GM18519 (cell line): ENCODE measurements around the gene ITPR2.
"Not testable (repeated sequence)": the region's sequence is repeated elsewhere in the genome, so short reads cannot be mapped to it uniquely, and the experiment has no call there.

ENCODE experiments used
- ATAC-seq: cut with Tn5 transposase; IDR thresholded peaks from one replicate; pipeline ENCODE4 v1.9.1; 2021; ENCODE audit warnings: mild to moderate bottlenecking, moderate library complexity; ENCODE audit not compliant: unreplicated experiment, low FRiP score

The ITPR2 gene

DNA sequence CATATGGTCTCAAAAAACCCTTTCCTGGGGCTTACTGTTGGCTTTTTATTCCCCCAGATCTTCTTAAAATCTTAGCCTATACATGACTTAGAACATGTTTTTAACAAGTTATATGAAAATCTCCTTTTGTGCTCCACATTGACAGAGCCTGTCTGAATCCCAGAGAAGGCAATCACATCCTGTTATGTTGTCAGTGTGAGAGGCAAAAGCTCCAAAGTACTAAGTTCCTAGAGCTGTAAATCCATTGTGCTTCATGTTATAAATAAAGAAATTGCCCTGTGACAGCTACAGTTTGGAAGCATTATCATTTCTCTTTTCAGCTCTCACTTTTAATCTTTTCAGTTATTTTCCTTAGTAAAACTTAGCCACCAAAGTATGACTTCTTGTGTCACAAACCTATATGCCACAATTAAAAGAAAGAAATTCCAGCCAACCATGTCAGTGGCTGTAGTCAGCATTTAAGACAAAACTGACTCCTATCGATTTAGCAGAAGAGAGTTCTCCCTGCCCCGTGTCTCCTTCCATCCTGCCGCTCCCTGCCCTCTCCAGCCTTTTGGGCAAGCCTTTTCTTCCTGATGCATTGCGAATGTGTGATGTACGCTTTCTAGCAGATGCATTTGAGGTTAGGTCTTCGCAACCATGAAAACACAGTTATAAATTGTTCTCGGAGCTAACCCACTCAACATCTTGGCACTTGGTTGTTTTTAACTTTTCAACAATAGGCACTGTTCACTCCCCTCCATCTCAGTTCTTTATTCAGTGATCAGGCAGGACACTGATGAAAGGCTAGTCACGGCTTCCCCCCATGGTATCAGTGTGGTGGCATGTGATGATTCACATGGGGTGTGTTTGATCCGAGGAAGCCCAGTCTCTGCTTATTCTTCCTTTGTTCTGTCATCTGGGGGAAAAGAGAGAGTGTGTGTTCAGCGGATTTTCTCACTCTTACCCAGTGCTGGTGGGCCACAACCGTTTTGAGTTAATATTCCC lies 494.1 kb downstream of the ITPR2 start:
- no peak for ATAC-seq

DNA sequence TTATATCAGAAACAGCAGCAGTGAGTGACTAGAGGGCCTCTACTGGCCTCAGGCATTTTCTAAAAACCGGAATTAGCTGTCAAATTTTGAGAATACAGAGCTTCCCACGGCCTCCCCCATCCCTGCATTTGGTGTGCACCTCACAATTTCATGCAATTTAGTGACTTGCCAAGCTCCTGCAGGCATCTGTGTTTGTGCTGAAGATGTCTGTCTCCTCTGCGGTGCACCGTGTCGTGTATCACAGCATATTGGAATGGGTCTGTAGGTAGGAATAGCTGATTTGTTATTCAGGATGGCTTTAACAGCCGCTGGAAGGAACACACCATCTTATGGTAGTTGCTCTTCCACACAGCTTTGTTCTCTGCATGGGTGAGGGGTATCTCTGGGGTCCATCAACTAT lies 497.3 kb downstream of the ITPR2 start:
- no peak for ATAC-seq

DNA sequence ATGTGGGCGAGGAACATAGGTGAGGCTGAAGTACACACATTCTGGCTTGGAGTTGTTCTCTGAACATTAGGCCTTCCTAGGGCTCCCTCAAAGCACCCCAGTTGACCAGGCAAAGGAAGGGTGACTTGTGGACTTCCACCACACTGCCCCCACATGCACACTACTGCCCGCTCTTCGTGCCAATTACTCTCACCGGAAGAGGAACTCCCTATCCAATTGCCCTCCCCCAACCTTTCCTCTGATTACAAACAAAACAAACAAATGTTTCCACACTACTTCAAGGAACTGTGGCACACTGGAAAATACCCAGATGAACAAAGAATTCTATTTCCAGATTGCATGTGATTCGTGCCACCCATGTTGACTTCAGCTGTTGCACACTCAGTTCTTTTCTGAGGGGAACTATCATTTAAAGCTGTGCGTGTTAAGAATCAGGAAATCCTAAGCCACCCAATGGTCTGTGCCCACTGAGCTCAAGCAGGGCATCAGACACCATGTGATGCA lies 498.3 kb downstream of the ITPR2 start:
- no peak for ATAC-seq

DNA sequence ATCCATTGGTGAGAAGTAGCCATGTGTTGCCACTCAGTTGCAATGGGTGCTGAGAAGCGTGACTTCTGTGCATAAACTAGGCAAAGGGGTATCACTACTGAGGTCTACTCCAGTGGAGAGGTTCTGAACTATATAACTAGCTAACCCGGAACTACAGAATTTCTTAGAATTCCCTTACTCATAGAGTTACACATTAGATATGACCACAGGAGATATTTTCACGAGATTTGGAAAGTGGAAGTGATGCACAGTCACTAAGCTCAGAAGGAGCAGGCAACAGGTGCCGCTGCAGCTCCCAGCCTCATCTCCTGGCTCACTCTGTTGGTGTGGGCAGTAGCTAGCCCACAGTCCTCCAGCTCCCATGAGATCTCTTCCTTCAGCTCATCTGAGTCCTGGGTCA lies 501.0 kb downstream of the ITPR2 start:
- no peak for ATAC-seq

DNA sequence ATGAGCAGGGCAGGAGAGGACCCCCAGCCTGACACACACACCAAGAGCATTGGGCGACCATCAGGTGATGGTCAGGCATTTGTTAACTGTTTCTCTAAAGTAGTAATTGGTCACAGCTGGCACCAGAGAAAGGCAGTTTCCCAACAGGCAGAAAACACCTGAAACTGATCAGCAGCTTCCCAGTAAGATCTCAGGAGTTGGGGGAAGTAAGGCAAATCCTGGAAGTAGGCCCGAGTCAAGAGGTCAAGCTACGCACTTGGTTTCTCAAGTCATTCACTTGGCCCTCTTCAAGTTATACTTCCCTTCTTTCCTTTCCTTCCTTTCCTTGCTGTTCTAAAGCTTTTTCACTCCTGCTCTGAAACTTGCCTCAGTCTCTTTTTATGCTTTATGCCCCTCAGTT lies 501.9 kb downstream of the ITPR2 start:
- ATAC-seq: no peak

DNA sequence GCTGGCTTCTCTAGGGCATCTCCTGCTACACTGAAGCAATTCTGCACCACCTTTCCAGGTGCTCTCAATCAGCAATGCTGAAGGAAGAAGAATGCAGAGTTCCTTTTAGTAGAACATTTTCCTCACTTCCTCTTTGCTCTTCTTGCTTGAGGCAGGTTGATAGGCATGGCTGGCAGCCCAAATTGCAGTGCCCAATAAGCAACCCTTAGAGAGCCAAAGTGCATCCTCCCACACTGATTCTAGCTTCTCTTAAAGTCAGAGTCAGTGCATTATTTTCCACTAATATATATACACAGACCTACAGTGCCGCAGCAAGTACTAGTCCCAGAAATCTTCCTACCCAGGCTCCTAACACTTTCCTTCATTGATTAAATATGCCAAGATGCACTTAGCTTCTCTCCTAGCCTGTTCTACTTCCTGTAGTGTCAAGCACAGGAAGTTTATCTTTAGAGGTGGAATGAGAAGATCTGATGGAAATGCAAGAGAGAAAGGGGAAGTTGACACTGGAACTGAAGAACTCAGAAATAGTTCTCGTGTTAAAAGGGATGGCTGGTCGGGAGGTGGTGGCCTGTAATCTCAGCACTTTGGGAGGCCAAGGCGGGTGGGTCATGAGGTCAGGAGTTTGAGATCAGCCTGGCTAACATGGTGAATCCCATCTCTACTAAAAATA lies 504.9 kb downstream of the ITPR2 start:
- ATAC-seq: no peak

DNA sequence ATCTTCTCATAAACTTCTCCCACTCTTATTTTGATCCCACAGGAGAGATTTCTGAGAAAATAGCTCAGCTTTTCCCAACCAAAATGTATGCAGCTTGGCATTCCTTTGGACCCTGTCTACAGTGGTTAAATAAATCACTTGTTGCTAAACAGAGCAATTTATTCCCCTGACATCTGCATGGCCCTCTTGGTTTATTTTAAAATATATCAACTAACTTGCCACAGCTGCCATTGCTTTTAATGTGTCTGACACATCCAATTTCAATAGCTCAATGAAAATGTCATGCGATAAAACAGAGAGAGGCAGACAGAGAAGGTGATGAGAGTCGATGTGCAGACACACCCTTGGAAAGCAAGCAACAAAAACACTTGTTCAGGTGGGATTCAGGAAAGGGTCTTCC lies 509.3 kb downstream of the ITPR2 start:
- no peak for ATAC-seq

DNA sequence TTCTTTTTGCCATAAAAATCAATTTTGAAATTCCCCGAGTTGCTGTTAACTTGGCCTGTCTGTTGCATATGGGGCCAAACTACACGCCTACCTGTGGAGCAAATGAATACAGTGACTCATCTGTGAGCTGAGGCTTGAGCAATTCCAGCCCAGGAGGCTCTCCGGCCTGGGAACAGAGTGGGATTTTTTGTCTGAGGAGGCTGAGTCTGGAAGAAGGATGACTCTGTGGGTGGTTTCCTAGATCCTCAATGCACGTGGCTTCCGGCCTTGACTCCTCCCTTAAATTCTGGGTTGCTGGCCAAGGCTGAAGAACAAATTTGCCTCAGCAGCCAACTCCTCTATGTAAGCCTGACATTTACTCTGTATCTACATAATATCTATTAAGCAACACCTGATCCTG lies 513.5 kb downstream of the ITPR2 start:
- no peak for ATAC-seq

DNA sequence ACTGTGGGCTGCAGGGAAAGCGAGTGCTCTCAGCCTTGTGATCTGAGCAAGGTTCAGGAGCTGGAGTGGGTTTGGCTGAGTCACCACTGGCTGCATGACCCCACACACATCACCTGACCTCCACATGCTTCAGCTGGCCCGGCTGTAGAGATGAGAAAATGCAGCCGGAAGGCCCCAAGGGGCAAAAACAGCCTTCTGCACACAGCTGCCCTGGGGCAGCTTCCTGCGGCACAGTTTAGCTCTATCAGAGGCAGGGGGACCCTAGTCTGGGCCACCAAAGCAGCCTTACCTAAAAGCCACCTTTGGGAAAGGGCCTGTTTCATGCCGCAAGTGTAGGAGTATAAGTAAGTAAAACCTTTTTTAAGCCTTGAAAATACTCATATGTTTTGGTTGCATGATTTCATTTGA lies 514.3 kb downstream of the ITPR2 start:
- ATAC-seq: peak; percentile 73

DNA sequence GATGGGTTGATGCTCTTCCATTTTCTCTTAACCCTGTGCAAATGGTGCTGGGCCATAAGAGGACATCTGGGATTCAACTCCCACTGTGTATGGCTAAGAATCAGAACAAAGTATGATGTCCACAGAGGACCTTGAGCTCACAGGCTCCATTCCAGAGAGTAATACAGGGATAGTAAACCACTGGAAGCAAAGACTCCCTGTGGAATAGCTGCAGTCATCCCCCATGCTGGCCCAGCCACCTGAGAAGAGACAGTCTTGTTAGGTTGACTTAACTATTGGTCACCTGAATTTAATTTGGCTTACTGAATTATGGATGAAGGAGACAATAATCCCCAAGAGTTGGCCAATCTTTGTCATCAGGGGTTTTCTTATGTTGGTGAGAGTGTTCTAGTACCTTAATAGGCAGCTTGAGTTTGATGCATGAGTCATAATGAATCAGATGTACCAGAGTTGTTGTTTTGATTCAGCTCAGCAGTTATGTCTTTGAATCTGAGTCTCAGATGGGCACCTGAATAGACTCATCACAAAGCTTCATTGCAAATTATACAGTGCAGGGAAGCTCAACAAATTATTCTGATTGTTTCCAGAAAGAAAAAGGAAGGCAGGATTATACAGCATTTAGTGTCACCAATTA lies 514.9 kb downstream of the ITPR2 start:
- peak; percentile 77 for ATAC-seq

DNA sequence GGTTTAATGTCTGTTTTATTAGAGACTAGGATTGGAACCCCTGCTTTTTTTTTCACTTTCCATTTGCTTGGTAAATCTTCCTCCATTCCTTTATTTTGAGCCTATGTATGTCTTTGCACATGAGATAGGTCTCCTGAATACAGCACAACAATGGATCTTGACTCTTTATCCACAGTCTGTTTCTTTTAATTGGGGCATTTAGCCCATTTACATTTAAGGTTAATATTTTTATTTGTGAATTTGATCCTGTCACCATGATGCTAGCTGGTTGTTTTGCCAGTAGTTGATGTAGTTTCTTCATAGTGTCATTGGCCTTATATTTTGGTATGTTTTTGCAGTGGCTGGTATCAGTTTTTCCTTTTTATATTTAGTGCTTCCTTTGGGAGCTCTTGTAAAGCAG lies 518.9 kb downstream of the ITPR2 start:
- not testable (repeated sequence) for ATAC-seq

DNA sequence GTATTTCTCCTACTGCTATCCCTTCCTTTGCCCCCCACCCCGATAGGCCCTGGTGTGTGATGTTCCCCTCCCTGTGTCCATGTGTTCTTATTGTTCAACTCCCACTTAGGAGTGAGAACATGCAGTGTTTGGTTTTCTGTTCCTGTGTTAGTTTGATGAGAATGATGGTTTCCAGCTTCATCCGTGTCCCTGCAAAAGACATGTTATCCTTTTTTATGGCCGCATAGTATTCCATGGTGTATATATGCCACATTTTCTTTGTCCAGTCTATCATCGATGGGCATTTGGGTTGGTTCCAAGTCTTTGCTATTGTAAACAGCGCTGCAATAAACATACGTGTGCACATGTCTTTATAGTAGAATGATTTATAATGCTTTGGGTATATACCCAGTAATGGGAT lies 522.5 kb downstream of the ITPR2 start:
- ATAC-seq: not testable (repeated sequence)

DNA sequence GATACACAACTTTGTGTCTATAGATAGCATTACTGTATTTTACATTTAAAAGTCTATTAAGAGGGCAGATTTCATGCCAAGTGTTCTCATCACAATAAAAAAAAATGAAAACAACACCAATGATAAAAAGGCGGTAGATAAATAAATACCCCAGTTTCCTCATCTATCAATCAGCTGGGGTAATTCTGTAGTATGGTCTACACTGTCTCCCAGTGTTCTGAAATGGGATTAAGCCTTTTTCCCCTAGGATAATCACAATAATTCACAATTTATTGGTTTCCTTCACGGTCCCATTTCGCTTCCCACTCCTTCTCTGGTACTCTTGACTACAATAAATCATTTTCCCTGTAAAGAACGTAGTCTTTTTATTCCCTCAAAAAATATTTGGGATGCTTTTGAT lies 523.4 kb downstream of the ITPR2 start:
- ATAC-seq: no peak

DNA sequence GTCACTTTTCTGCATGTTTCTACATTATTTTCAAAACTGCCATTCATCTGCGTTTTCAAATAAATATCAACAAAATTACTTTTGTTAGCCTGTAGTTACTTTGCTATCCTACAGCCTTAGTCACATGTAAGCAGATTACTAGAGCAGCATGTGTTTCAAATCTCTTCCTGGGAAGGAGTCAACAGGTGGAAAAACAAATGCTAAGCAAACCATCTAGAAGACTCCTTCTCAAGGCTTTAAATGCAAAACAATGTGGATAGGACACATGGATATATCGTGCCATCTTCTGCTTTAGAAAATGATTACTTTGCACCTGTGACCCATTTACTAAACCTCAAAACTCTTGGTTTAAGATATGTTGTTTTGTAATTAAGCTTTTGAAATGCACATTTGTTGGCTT lies 528.7 kb downstream of the ITPR2 start:
- ATAC-seq: no peak

DNA sequence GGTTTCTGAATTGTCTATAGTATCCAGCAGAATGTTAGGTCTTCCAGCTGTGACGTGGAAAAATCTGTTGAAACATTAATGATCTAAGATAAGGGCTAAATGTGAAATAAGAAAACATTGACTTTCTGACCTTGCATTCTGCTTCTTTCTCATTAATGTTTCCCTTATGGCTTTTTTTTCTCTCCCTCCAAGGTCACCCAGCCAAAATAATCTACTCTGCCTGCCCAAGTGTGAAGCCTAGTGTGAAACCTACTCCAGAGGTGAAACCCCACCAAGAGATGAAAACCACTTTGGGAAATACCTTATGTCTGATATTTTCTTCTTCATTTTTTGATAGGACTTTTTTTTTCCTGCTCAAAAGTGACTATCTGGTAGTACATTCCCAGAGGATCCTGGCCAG lies 529.6 kb downstream of the ITPR2 start:
- ATAC-seq: no peak

DNA sequence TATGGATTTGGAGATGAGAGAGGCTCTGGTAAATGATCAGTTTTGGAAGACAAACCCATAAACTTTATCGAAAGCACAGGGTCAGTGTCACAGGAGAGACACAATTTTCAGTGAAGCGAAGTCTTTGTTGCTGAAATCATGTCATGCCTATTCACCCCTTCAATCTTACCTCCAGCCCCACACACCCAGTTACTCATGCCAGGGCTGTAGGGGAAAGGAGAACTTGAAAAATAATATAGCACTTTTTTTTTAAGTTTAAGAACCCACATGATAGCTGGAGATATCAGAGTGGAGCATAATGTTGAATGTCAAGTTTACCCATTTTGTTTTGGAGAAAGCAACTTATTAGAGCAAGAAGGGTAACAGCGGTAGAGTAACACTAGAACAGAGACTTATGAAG lies 530.2 kb downstream of the ITPR2 start:
- no peak for ATAC-seq

DNA sequence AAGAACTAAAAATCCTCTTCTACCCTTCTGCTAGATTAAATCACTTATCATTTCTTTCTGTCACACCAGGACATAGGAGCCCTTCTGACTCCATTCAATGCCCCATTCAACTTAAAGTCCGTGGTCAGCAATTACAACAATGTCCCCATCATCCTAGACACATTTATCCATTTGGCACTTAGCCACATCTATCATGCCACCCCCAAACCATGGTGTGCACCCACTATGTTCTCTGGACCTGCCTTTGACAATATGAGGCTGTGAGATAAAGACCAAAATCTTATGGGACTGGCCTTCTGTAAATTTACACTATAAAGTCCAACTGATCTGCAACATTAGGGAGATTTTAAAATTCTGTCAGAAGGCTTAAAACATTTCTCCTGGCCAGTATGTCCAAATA lies 533.2 kb downstream of the ITPR2 start:
- no peak for ATAC-seq

DNA sequence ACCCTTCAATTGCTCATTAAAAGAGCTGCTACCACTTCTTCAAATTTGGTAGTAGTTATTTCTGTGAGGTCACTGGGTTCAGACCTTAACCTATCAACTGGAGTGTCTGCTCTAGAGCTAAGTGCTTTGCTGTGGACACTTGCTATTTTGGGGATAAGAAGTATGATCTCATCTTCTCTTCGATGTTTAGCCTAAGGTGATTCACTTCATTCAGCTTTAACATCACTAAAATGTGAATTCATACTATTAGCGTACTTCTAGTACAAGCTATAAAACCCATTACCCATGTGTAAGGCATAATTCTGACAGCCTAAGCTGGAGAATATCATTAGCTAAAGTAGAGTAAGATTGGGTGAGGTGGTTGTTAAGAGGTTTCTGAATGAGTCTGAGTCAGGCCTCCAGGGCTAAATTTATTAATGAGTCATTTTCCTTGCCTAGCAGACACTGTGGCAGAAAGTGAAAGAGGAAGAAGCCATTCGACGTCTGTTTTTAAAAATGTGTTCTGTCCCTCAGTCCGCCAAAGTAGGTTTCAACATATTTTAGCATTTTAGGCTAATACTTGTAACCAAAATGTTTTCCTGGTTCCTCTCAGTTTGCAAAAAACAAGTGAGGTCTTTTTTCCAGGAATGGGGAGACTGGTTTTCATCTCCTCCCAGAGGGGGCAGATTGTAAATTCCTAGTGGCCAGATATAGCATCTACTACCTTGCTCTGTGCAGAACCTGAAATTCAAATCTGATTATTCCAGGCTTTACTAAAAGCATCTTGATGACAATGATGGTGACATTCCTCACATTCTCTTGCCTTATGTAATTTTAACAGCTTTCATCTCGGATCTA lies 534.0 kb downstream of the ITPR2 start:
- peak; percentile 93 for ATAC-seq

DNA sequence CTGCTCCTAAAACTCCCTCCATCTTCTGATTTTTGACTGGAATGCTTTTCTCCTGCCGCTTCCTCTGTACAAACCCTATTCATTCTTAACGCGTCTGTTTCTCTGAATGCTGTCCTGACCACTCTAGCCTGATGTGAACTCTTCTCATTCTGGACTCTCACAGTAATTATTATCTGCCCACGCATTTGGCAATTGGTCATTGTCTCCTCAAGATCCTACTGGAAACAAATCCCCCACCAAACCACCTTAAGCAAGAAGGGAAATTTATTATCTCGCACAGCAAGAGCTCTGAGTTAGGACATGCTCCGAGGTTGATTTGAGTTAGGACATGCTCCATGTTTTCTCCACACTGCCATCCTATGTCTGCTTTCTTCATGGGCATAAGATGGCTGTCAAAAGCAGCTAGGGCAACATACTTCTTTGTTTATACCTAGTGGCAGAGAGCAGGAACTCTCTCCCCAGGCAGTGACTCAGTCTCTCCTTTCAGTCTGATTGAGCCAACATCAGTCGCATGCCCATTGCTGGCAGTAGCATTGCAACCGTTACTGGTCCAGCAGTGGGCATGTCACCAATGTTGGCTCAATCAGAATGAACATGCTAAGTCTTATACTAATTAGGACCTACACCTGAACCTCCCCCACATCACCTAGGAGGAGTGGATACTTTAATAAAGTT lies 535.5 kb downstream of the ITPR2 start:
- no peak for ATAC-seq

DNA sequence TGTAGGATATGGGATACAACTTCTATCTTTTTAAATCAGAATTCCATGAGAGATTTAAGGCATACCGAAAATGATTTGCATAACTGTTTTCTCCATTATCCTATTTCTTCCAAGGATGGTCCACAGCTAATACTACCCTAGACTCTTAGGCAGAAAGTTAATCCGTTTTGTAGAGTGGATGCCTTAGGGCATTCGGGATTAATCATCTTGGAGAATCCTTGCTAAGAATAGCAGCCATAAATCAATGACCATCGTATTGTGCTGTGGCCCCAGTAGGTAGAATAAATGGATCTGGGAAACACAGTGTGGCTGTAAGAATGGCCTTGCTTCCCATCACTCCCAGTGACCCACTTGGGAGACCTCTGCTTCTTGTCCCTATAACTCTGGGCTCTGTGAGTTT lies 538.0 kb downstream of the ITPR2 start:
- ATAC-seq: no peak
